Activated T-cell treated with anti-CD3 and anti-CD28 coated beads for 4 hours (primary cell): Measurements from ENCODE around the gene SRD5A3.

Experiments used
- DNase-seq: peaks from one replicate; pipeline ENCODE4 v3.0.0-alpha.2; 2020

The SRD5A3 gene

GRCh38 chr4:55416176-55416575 lies 70.1 kb downstream of the SRD5A3 start:
- DNase-seq: no peak
